GM12892 (cell line): ENCODE measurements around the gene DDX49.
"Not testable (repeated sequence)": the region's sequence is repeated elsewhere in the genome, so short reads cannot be mapped to it uniquely, and the experiment has no call there.

Experiments used
- POLR2A ChIP-seq: IDR thresholded peaks from 2 replicates; pipeline ENCODE4 v1.6.1; 2011; ENCODE audit warnings: low read depth, low read length, control low read depth
- POLR2AphosphoS5 ChIP-seq: IDR thresholded peaks from 2 replicates; pipeline ENCODE4 v1.6.1; 2011; ENCODE audit warnings: low read depth, low read length, control low read depth

- not testable (repeated sequence) for TF ChIP-seq POLR2A, POLR2AphosphoS5
Measured at GRCh38 chr19:18902519-18902918, 17.0 kb upstream of the DDX49 start.
